ENCODE measurements around the gene FARP2. TPM values are rescaled to one million over a fixed set of nuclear protein-coding genes. Genes with fewer than 3 reads are reported as not detected.
A peak's percentile ranks its signal among the peaks of the same experiment; 100 is the strongest.

FARP2 gene
- total and polyA plus RNA-seq, 2 donors (not counting 1 experiment from before 2014, with no cell fraction given): 28.2 to 41.0 TPM

DNA sequence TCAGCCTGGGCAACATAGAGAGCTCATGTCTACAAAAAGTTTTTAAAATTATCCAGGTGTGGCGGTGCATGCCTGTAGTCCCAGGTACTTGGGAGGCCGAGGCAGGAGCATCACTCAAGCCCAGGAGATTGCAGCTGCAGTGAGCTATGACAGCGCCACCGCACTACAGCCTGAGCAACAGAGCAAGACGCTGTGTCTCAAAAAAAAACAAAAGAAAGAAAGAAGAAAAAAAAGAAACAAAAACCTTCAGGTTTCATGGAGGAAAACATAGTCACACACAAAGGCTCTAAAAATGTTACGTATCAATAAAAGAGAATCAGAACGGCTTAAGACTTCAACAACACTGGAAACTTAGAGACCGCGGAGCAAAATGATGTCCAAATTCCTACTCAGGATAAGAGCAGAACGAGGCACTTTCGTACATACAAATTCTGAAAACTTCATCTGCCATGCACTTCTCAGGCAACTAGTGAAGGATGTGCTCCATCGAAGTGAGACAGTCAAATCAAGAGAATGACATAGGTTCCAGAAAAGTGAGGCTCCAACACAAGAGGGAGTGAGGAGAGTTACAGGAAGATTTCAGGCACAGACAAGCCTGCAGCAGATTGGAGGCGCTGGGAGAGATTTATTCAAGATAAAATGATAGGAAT, 45.0 kb upstream of the FARP2 start:
- Histone ChIP-seq H3K4me2 (ENCODE audit: extremely low read depth, insufficient read depth, low read length) (no peak overlapping the region), H3K79me2 (ENCODE audit: control insufficient read depth, insufficient read depth, low read length) (peaks cover 89% of the 10 kb centered on the region), H3K4me3 (replicated peaks in 1 of 4; ENCODE audit: control extremely low read depth in 1 of 4, insufficient read depth in 1 of 4, low read depth in 3 of 4, low read length in 4 of 4) (no peak overlapping the region), H3K4me1 (ENCODE audit: control insufficient read depth, extremely low read depth, insufficient read depth, low read length) (peaks cover 3% of the 10 kb centered on the region), H3K27ac (ENCODE audit: insufficient read depth, low read length) (no peak overlapping the region), H3K27me3 (ENCODE audit: control insufficient read depth, insufficient read depth, low read length) (no peaks in the 10 kb centered on the region), H3K9ac (ENCODE audit: insufficient read depth, low read length) (no peak overlapping the region), H3K36me3 (ENCODE audit: control insufficient read depth, insufficient read depth, low read length) (no peaks in the 10 kb centered on the region), H4K20me1 (ENCODE audit: control insufficient read depth, extremely low read depth, insufficient read depth, low read length) (no peaks in the 10 kb centered on the region), H2AFZ (ENCODE audit: low read length) (no peak overlapping the region), H3K9me3 (ENCODE audit: control insufficient read depth, insufficient read depth, low read depth, low read length) (no peaks in the 10 kb centered on the region)
- TF ChIP-seq, protein P1, sequence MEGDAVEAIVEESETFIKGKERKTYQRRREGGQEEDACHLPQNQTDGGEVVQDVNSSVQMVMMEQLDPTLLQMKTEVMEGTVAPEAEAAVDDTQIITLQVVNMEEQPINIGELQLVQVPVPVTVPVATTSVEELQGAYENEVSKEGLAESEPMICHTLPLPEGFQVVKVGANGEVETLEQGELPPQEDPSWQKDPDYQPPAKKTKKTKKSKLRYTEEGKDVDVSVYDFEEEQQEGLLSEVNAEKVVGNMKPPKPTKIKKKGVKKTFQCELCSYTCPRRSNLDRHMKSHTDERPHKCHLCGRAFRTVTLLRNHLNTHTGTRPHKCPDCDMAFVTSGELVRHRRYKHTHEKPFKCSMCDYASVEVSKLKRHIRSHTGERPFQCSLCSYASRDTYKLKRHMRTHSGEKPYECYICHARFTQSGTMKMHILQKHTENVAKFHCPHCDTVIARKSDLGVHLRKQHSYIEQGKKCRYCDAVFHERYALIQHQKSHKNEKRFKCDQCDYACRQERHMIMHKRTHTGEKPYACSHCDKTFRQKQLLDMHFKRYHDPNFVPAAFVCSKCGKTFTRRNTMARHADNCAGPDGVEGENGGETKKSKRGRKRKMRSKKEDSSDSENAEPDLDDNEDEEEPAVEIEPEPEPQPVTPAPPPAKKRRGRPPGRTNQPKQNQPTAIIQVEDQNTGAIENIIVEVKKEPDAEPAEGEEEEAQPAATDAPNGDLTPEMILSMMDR (conservative IDR thresholded peaks at IDR 0.05 in 1 of 2, IDR thresholded peaks at IDR 0.05 in 1 of 2; ENCODE audit: low read depth in 1 of 2, low read length in 2 of 2): no peak
- TF ChIP-seq EZH2 (IDR thresholded peaks at IDR 0.05; ENCODE audit: low read length, missing control alignments): no peak
- no peak for DNase-seq (ENCODE audit: low read depth in 2 of 2)

DNA sequence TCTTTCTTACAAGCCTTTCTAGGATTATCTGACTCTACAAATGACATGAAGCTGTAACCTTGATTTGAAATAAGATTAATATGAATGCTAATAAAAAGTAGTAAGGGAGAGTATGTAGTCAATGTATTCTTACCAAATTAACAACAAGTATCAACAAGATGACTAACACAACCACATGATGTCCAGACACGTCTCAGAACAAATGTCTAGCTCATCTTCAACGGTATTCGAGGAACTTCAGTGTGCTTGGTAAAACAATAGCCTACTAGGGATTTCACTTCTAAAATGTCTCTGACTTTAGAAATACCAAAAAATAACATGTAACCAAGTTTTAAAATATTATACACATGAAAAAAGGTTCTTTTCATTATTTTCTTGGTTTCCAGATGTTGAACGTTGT, 44.0 kb upstream of the FARP2 start:
- H3K4me2 ChIP-seq (ENCODE audit: extremely low read depth, insufficient read depth, low read length): no peak overlapping the region
- H3K4me3 ChIP-seq (replicated peaks in 1 of 4; ENCODE audit: control extremely low read depth in 1 of 4, insufficient read depth in 1 of 4, low read depth in 3 of 4, low read length in 4 of 4): no peak overlapping the region
- no peaks in the 10 kb centered on the region for H3K36me3 ChIP-seq (ENCODE audit: control insufficient read depth, insufficient read depth, low read length)
- H4K20me1 ChIP-seq (ENCODE audit: control insufficient read depth, extremely low read depth, insufficient read depth, low read length): no peaks in the 10 kb centered on the region
- H3K9me3 ChIP-seq (ENCODE audit: control insufficient read depth, insufficient read depth, low read depth, low read length): no peaks in the 10 kb centered on the region
- no peak overlapping the region for H2AFZ ChIP-seq (ENCODE audit: low read length)
- peaks cover 3% of the 10 kb centered on the region for H3K4me1 ChIP-seq (ENCODE audit: control insufficient read depth, extremely low read depth, insufficient read depth, low read length)
- H3K9ac ChIP-seq (ENCODE audit: insufficient read depth, low read length): no peak overlapping the region
- H3K79me2 ChIP-seq (ENCODE audit: control insufficient read depth, insufficient read depth, low read length): peaks cover 90% of the 10 kb centered on the region
- DNase-seq (ENCODE audit: low read depth in 2 of 2): peak in 1 of 2 donors; percentile 61
- H3K27me3 ChIP-seq (ENCODE audit: control insufficient read depth, insufficient read depth, low read length): no peaks in the 10 kb centered on the region
- H3K27ac ChIP-seq (ENCODE audit: insufficient read depth, low read length): no peak overlapping the region
- TF ChIP-seq EZH2 (IDR thresholded peaks at IDR 0.05; ENCODE audit: low read length, missing control alignments): no peak
- TF ChIP-seq, protein P1 (conservative IDR thresholded peaks at IDR 0.05 in 1 of 2, IDR thresholded peaks at IDR 0.05 in 1 of 2; ENCODE audit: low read depth in 1 of 2, low read length in 2 of 2): no peak

DNA sequence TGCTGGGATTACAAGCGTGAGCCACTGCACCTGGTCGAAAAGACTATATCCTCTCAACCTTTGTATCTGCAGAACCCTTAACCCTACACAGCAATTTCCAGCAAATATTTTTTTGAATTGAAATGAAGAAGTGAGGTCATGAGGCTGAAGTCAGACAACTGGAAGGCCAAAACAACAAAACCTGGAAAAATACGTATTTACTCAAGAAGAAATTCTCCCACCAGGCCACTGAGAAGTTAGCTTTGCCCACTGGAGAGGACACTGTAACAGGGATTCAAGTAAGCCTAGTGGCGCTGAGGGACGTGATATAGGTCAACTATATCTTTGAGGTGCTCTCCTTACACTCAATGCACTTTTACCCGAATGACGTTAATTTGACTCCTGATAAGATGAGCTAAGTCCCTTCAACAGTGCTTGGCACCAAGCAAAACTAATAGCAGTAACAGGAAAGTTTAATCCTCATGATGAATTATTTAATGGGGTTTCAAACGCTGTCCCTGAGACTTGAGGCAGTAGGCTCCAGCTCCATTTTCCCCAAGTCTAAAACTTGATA, 42.5 kb upstream of the FARP2 start:
- Histone ChIP-seq H3K9me3 (ENCODE audit: control insufficient read depth, insufficient read depth, low read depth, low read length) (no peaks in the 10 kb centered on the region), H4K20me1 (ENCODE audit: control insufficient read depth, extremely low read depth, insufficient read depth, low read length) (no peaks in the 10 kb centered on the region), H2AFZ (ENCODE audit: low read length) (no peak overlapping the region), H3K27ac (ENCODE audit: insufficient read depth, low read length) (no peak overlapping the region), H3K27me3 (ENCODE audit: control insufficient read depth, insufficient read depth, low read length) (no peaks in the 10 kb centered on the region), H3K4me3 (replicated peaks in 1 of 4; ENCODE audit: control extremely low read depth in 1 of 4, insufficient read depth in 1 of 4, low read depth in 3 of 4, low read length in 4 of 4) (peak overlapping the region in 3 of 4 experiments; percentile 23 to 98 (median 92)), H3K79me2 (ENCODE audit: control insufficient read depth, insufficient read depth, low read length) (peaks cover 91% of the 10 kb centered on the region), H3K4me2 (ENCODE audit: extremely low read depth, insufficient read depth, low read length) (peak overlapping the region; percentile 88), H3K4me1 (ENCODE audit: control insufficient read depth, extremely low read depth, insufficient read depth, low read length) (peaks cover 3% of the 10 kb centered on the region), H3K36me3 (ENCODE audit: control insufficient read depth, insufficient read depth, low read length) (no peaks in the 10 kb centered on the region), H3K9ac (ENCODE audit: insufficient read depth, low read length) (no peak overlapping the region)
- DNase-seq (ENCODE audit: low read depth in 2 of 2): no peak
- TF ChIP-seq, protein P1 (conservative IDR thresholded peaks at IDR 0.05 in 1 of 2, IDR thresholded peaks at IDR 0.05 in 1 of 2; ENCODE audit: low read depth in 1 of 2, low read length in 2 of 2): no peak
- no peak for TF ChIP-seq EZH2 (IDR thresholded peaks at IDR 0.05; ENCODE audit: low read length, missing control alignments)
